Loucy (cell line): ENCODE data around the gene UFC1.

Source experiments
- H2AFZ ChIP-seq: fragments of 200-600 bp; sonication (generic); 2 replicates; pipeline ENCODE4 v1.6.0; 2016; ENCODE audit warnings: antibody characterized with exemption, mild to moderate bottlenecking, low read length, moderate library complexity
- H3F3A ChIP-seq: fragments of 200-600 bp; 2 replicates; pipeline ENCODE4 v1.6.0; 2016; ENCODE audit warnings: antibody characterized with exemption, low read depth, mild to moderate bottlenecking
- H3K27me3 ChIP-seq: fragments of 200-600 bp; sonication (generic); 2 replicates; pipeline ENCODE4 v1.6.1; 2014; ENCODE audit warnings: low read length, mild to moderate bottlenecking; ENCODE audit not compliant: insufficient read depth, poor library complexity, severe bottlenecking
- H3K36me3 ChIP-seq: fragments of 200-600 bp; sonication (generic); 2 replicates; pipeline ENCODE4 v1.6.1; 2016; ENCODE audit warnings: low read length; ENCODE audit not compliant: insufficient read depth
- H3K4me1 ChIP-seq: fragments of 200-600 bp; sonication (generic); 2 replicates; pipeline ENCODE4 v1.5.1; 2014; ENCODE audit warnings: low read length, mild to moderate bottlenecking; ENCODE audit not compliant: insufficient read depth, poor library complexity, severe bottlenecking
- H3K4me2 ChIP-seq: fragments of 200-600 bp; sonication (generic); 2 replicates; pipeline ENCODE4 v1.6.0; 2014; ENCODE audit warnings: antibody characterized with exemption, low read length, low read depth, mild to moderate bottlenecking; ENCODE audit not compliant: poor library complexity, severe bottlenecking
- H3K4me3 ChIP-seq: fragments of 200-600 bp; sonication (generic); 2 replicates; pipeline ENCODE4 v1.5.1; 2014; ENCODE audit warnings: low read length, mild to moderate bottlenecking, mixed read lengths; ENCODE audit not compliant: poor library complexity, severe bottlenecking
- H3K79me2 ChIP-seq: fragments of 200-600 bp; sonication (generic); 2 replicates; pipeline ENCODE4 v1.6.1; 2014; ENCODE audit warnings: low read length; ENCODE audit not compliant: insufficient read depth
- H3K9ac ChIP-seq: fragments of 200-600 bp; sonication (generic); 2 replicates; pipeline ENCODE4 v1.6.0; 2014; ENCODE audit warnings: mild to moderate bottlenecking, low read depth, low read length, moderate library complexity; ENCODE audit not compliant: poor library complexity, severe bottlenecking
- H3K9me2 ChIP-seq: fragments of 200-600 bp; sonication (generic); replicated peaks from 2 replicates; pipeline ENCODE4 v1.6.1; 2016; ENCODE audit warnings: low read depth, low read length, mixed read lengths
- H3K9me3 ChIP-seq: fragments of 200-600 bp; sonication (generic); 2 replicates; pipeline ENCODE4 v1.6.1; 2014; ENCODE audit warnings: mild to moderate bottlenecking, antibody characterized with exemption, low read length, low read depth; ENCODE audit not compliant: insufficient read depth
- H4K20me1 ChIP-seq: fragments of 200-600 bp; sonication (generic); 2 replicates; pipeline ENCODE4 v1.6.0; 2014; ENCODE audit warnings: antibody characterized with exemption, low read length, mild to moderate bottlenecking; ENCODE audit not compliant: insufficient read depth, poor library complexity, severe bottlenecking
- CTCF ChIP-seq: fragments of 200-600 bp; sonication (generic); conservative IDR thresholded peaks from 2 replicates; pipeline ENCODE4 v1.5.1; 2014; ENCODE audit warnings: mild to moderate bottlenecking, antibody characterized with exemption, low read length
- EZH2phosphoT487 ChIP-seq: fragments of 200-600 bp; IDR thresholded peaks from 2 replicates; pipeline ENCODE4 v1.6.1; 2018; ENCODE audit warnings: antibody characterized with exemption, mild to moderate bottlenecking, moderate library complexity, borderline replicate concordance

UFC1 gene

GRCh38 chr1:161163793-161164192 lies 10.0 kb downstream of the UFC1 start:
- Histone ChIP-seq H3K9ac (no peak overlapping the region), H3K36me3 (no peaks in the 10 kb centered on the region; the same call in 1 of the 2 replicates), H3K9me2 (no peaks in the 10 kb centered on the region)

GRCh38 chr1:161164901-161165610 lies 11.3 kb downstream of the UFC1 start:
- Histone ChIP-seq H3K79me2 (peaks cover 21% of the 10 kb centered on the region), H3K9me3 (no peaks in the 10 kb centered on the region), H3K4me1 (peaks cover 24% of the 10 kb centered on the region), H3K9ac (peak overlapping the region; percentile 62), H3K4me3 (peak overlapping the region; percentile 88), H3F3A (no peaks in the 10 kb centered on the region), H3K4me2 (peak overlapping the region; percentile 89), H2AFZ (no peak overlapping the region), H3K27me3 (no peaks in the 10 kb centered on the region), H3K36me3 (no peaks in the 10 kb centered on the region), H4K20me1 (no peaks in the 10 kb centered on the region), H3K9me2 (no peaks in the 10 kb centered on the region)
- no peak for TF ChIP-seq EZH2phosphoT487
- no peak for TF ChIP-seq CTCF

More at GRCh38 chr1:161163793-161164192, 10.0 kb downstream of the UFC1 start:
- H3K4me1 ChIP-seq, result peaks cover 32% of the 10 kb centered on the region
- H3K79me2 ChIP-seq, result peaks cover 28% of the 10 kb centered on the region
- TF ChIP-seq CTCF (no peak), EZH2phosphoT487 (no peak)
- H3K9me3 ChIP-seq, result no peaks in the 10 kb centered on the region
- no peaks in the 10 kb centered on the region for H3K27me3 ChIP-seq
- H3F3A ChIP-seq, result no peaks in the 10 kb centered on the region
- H4K20me1 ChIP-seq, result no peaks in the 10 kb centered on the region
- H3K4me2 ChIP-seq, result no peak overlapping the region
- no peak overlapping the region for H2AFZ ChIP-seq
- no peak overlapping the region for H3K4me3 ChIP-seq

GRCh38 chr1:161165742-161166668 lies 12.2 kb downstream of the UFC1 start, which contains the start of gene PPOX:
TSS of gene PPOX (plus strand) at chr1:161166426. CDS start at chr1:161166848, 422 bp downstream.
- H2AFZ ChIP-seq, result peak within 1 kb of the TSS; percentile 76
- no peaks in the 10 kb centered on the region for H3K27me3 ChIP-seq
- H3K4me3 ChIP-seq, result peak within 1 kb of the TSS; percentile 88
- H3K4me1 ChIP-seq, result peaks cover 14% of the 10 kb centered on the region
- peak within 1 kb of the TSS; percentile 83 for H3K9ac ChIP-seq
- H3F3A ChIP-seq, result no peaks in the 10 kb centered on the region
- peaks cover 11% of the 10 kb centered on the region; the same call in 1 of the 2 replicates for H3K79me2 ChIP-seq
- no peaks in the 10 kb centered on the region for H4K20me1 ChIP-seq
- peaks cover 7% of the 10 kb centered on the region; the same call in 1 of the 2 replicates for H3K36me3 ChIP-seq
- no peaks in the 10 kb centered on the region for H3K9me2 ChIP-seq
- H3K4me2 ChIP-seq, result peak within 1 kb of the TSS; percentile 89
- no peaks in the 10 kb centered on the region for H3K9me3 ChIP-seq
- TF ChIP-seq CTCF (peak; percentile 83), EZH2phosphoT487 (no peak)
